GM10248 (cell line): ENCODE measurements around the gene SUSD3.
"Not testable (repeated sequence)": the region's sequence is repeated elsewhere in the genome, so short reads cannot be mapped to it uniquely, and the experiment has no call there.

Source experiments
- CTCF ChIA-PET: fragments of 300-600 bp; sonication (Branson Sonifier 250); formaldehyde crosslinking; extraction: SDS; loops from one replicate; lab custom pipeline; 2021; ENCODE audit warnings: antibody characterized with exemption; lab: Yijun Ruan, JAX
- POLR2A ChIA-PET: fragments of 350-650 bp; sonication (Branson Sonifier 250); formaldehyde crosslinking; extraction: SDS; loops from one replicate; lab custom pipeline; 2020; ENCODE audit warnings: antibody characterized with exemption; lab: Yijun Ruan, JAX
- DNase-seq: peaks from one replicate; pipeline ENCODE4 v3.0.0; 2012; ENCODE audit errors: extremely low spot score
- TF ChIP-seq, protein P1 (sequence below): IDR thresholded peaks from 2 replicates; pipeline ENCODE4 v1.5.1; 2012; ENCODE audit warnings: mild to moderate bottlenecking, low read depth; ENCODE audit errors: extremely low read depth, missing control alignments, control extremely low read depth

The SUSD3 gene

DNA sequence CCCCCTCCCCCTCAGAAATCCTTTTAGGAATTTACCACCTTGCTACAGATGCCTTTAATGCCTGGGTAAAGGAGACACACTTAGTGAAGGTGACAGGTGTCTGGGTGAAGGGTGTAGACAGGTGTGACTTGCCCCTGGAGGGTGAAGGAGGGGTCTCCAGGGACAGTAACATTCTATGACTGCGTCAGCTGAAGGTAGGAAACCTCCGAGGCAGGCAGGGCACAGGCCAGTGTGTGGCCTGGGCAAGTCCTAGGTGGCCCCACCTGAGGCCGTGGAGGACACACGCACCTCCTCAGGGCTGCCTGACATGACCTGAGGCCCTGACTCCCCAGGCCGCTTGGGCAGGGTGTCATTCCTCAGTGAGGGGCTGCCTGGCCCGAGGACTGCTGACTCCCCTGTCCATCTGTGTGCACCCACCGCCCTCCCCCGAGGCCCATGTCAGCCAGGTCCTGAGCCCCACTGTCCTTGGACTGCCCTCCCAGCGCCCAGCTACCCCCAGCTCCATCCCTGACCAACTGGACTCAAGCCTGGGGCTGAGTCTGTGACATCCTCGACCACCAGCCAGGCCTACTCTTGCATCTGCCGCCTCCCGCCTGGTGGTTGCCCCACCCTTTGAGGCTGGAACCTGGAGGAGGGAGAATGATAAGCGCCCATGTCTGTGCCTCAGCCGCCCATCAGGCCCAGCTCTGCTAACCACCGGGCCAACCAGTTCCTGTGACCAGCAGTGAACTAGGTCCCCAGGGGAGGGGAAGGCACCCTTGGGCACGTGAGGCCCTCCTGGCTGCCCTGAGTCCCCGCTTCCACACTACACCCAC, 55.9 kb downstream of the SUSD3 start:
- ChIA-PET POLR2A (no interaction called here), CTCF (no interaction called here)
- no peak for DNase-seq

DNA sequence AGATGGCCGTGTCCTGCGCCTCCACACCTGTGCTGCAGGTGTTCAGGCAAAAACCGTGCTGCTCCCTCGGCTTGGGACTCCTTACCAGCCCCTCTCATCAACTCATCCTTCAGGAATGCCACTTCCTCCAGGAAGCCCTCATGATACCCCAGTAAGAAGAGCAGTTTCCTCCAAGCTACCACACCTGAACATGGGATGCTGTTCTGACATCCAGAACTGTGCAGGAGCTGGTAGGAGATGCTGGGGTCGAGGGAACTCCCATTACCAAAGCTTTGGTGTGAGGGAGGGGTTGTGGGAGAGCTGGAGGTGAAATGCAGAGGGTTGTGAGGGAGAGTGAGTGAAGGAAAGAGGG, 56.5 kb downstream of the SUSD3 start:
- no peak for DNase-seq
- TF ChIP-seq, protein P1, sequence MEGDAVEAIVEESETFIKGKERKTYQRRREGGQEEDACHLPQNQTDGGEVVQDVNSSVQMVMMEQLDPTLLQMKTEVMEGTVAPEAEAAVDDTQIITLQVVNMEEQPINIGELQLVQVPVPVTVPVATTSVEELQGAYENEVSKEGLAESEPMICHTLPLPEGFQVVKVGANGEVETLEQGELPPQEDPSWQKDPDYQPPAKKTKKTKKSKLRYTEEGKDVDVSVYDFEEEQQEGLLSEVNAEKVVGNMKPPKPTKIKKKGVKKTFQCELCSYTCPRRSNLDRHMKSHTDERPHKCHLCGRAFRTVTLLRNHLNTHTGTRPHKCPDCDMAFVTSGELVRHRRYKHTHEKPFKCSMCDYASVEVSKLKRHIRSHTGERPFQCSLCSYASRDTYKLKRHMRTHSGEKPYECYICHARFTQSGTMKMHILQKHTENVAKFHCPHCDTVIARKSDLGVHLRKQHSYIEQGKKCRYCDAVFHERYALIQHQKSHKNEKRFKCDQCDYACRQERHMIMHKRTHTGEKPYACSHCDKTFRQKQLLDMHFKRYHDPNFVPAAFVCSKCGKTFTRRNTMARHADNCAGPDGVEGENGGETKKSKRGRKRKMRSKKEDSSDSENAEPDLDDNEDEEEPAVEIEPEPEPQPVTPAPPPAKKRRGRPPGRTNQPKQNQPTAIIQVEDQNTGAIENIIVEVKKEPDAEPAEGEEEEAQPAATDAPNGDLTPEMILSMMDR = no peak
- CTCF ChIA-PET = no interaction called here
- POLR2A ChIA-PET = no interaction called here

More for the DNA sequence above, 55.9 kb downstream of the SUSD3 start:
- TF ChIP-seq, protein P1 = no peak

DNA sequence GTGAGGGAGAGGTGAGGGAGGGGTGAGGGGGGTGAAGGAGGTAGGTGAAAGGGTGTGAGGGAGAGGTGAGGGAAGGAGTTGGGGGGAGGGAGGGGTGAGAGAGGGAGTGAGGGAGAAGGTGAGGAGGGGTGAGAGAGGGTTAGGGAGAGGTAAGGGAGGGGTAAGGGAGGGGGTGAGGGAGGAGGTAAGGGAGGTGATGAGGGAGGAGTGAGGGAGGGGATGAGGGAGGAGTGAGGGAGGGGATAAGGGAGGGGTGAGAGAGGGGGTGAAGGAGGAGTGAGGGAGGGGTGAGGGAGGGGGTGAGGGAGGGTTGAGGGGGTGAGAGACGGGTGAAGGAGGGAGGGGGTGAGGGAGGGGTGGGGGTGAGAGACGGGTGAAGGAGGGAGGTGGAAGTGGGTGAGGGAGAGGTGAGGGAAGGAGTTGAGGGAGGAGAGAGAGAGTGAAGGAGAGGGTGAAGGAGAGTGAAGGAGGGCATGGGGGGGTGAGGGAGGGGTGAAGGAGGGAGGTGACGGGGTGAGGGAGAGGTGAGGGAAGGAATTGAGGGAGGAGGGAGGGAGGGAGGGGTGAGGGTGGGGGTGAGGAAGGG, 57.1 kb downstream of the SUSD3 start:
- TF ChIP-seq, protein P1 = no peak
- POLR2A ChIA-PET = interaction anchor here (0.7 kb wide), 2 partner anchors 25 to 1052 kb away, joined by 4 to 7 read pairs; no protein-coding TSS in a partner anchor
- CTCF ChIA-PET = interaction anchor here (16.5 kb wide), 1 partner anchor 8 kb away, joined by 174 read pairs; no protein-coding TSS in a partner anchor

DNA sequence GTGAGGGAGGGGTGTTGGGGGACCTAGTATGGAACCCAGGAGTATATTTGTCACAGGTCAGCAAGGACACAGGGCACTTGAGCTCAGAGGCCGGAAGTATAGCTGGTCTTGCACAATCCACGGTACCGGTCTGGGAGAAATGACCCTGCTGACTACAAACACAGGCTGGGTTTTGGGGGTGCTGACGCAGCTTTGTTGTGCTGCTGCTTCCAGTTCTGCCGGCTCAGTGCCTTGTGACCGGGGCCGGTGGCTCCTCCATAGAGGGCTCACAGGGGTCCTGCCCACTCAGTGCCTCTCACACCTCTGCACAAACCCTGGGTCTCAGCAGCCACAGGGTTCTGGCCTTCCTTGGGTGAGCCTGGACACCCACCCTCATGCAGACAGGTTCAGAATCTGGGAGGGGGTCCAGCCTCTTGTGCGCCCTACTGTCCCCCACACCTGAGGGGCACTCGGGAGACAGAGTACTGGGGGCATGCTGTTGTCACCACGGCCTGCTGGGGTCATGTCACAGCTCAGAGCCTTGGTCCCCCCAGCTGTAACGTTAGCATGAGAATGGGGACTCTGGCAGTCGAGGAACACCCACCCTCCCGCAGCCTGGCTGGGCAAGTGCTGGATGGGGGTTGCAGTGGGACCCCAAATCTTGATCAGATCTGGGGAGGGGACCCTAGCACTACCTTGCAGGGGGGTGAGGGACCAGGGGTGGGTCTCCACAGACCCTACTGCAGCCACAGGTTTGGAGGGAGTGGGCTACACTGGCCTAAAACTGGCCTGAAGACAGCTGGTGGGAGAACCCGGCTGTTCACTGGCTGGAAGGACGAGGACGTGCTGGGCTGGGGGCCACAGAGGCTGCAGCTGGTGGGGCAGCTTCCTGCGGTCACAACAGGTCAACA, 57.8 kb downstream of the SUSD3 start:
- DNase-seq = no peak
- ChIA-PET POLR2A (interaction anchor here (0.7 kb wide), 2 partner anchors 24 to 1051 kb away, joined by 4 to 7 read pairs; no protein-coding TSS in a partner anchor), CTCF (interaction anchor here (16.5 kb wide), 1 partner anchor 9 kb away, joined by 174 read pairs; no protein-coding TSS in a partner anchor)
- TF ChIP-seq, protein P1 = no peak

More for the DNA sequence above, 57.1 kb downstream of the SUSD3 start:
- DNase-seq = no peak

DNA sequence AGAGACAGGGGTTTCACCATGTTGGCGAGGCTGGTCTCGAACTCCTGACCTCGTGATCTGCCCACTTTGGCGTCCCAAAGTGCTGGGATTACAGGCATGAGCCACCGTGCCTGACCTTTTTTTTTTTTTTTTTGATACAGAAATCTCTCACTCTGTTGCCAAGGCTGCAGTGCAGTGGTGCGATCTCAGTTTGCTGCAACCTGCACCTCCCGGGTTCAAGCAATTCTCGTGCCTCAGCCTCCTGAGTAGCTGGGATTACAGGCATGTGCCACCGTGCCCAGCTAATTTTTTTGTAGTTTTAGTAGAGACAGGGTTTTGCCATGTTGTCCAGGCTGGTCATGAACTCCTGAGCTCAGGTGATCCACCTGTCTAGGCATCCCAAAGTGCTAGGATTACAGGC, 59.0 kb downstream of the SUSD3 start:
- POLR2A ChIA-PET, DNase-seq: not testable (repeated sequence)
- CTCF ChIA-PET = interaction anchor here (1.4 to 16.5 kb wide), 2 partner anchors 10 to 449 kb away, joined by 5 to 174 read pairs; no protein-coding TSS in a partner anchor

DNA sequence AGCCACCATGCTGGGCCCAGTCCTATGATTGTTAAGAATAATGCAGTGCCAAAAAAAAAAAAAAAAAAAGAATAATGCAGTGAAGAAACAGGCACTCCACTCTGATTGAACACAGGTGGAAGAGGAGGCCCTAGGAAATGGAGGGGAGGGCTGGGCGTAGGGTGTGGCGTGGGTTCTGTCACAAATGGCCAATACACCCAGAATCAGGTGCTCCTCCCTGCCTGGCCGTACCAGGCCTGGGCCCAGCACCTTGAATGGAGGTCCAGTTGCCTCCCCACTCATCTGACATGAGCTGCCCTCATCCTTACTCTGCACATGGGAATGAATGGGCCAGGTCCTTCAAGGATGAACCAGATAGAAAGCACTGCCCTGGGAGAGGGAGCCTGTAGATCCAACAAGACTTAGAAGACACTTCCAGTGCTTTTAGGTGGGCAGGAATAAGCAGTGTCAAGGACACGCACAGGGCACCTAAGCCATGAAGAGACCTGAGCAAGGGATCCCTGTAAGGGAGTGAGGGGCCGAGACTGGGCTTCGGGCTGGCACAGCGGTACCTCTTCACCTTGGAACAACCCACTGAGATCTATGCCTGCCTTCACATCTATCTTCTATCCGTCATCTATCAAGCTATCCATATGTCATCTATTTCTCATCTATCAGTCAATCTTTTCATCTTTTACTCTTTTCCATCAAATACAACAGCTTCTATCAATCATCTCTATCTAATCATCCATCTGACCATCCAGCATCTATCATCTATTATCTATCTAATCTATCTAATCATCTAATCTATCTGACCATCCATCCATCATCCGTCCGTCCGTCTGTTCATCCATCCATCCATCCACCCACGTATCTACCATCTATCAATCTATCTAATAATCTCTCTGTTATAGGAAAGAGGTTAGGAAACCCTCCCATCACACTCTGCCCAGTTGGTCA, 59.7 kb downstream of the SUSD3 start:
- TF ChIP-seq, protein P1 = no peak
- POLR2A ChIA-PET = interaction anchor here (1.4 kb wide), 1 partner anchor 16 kb away, joined by 4 read pairs; the partner anchor contains the start of gene NINJ1
- CTCF ChIA-PET = interaction anchor here (1.4 to 16.5 kb wide), 4 partner anchors 11 to 448 kb away, joined by 3 to 174 read pairs (median 16); no protein-coding TSS in a partner anchor
- DNase-seq = no peak
